ENCODE results near the gene PLOD2. TPM values are rescaled to one million over a fixed set of nuclear protein-coding genes. Genes with fewer than 3 reads are reported as not detected.

PLOD2 gene
- total RNA-seq, 1 donor from 2014 or later: 2.0 TPM

DNA sequence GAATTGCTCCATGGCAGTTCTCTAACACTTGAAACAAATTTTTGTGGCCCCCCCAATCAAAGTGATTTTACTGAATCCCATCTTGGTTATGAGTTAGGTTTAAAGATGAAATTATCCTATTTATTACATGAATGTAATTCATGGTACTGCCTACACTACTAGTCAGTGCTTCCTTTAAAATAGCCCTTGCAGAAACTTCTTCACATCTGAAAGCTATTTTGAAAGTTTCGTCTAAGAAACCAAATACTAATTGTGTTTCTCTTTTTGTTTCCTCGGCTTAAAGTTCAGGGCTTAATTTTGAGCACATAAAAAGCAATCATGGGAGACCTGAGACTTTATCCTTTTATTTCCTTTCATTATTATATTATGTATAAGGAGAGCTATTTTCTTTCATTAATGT lies 72.1 kb downstream of the PLOD2 start:
- Mint-ChIP-seq H3K27me3 (no peaks in the 10 kb centered on the region), H3K9me3 (no peaks in the 10 kb centered on the region), H3K27ac (no peak overlapping the region), H3K36me3 (ENCODE audit: low read depth) (no peaks in the 10 kb centered on the region), H3K4me3 (no peak overlapping the region), H3K4me1 (no peaks in the 10 kb centered on the region)
- intact Hi-C loops (cut with micrococcal nuclease): no loop called here
- DNase-seq: no peak

DNA sequence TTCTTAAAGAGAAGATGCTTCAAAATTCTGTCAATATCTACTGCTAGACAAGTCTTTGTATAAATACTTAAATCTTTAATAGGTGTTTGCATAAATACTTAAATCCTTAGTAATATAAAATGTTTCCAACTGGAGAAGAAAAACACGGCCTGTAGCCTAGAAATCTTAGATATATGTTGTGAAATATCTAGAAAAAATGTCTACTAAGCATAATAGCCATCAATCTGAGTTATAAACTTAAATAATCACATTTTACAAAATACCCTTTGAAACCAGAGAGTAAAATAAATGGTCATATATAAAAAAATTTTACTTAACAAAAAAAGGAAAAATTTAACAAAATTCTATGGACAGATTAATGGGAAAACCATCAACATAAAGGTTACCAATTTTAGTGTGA lies 73.9 kb downstream of the PLOD2 start:
- Mint-ChIP-seq H3K36me3 (ENCODE audit: low read depth) (no peaks in the 10 kb centered on the region), H3K9me3 (no peaks in the 10 kb centered on the region), H3K27ac (no peak overlapping the region), H3K27me3 (no peaks in the 10 kb centered on the region), H3K4me3 (no peak overlapping the region), H3K4me1 (no peaks in the 10 kb centered on the region)
- no peak for DNase-seq
- intact Hi-C loops (cut with micrococcal nuclease): no loop called here

DNA sequence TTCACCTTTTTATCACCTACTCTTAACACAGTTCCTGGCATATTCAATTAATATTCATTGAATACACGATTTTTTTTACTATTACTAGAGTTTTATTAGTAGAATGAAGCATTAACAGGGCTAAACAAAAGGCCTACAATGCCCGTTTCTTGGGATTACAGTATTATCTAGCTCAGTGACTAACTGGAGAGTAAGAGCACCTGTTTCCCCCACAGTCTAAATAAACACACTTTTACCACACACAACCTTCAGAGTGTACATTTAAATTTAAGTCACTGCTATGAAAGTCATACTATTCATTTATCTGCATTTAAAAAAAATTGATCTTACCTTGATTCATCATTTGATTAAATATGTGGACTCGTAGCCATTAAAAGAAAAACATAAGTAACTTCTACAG lies 74.8 kb downstream of the PLOD2 start:
- Mint-ChIP-seq H3K36me3 (ENCODE audit: low read depth) (no peaks in the 10 kb centered on the region), H3K27me3 (no peaks in the 10 kb centered on the region), H3K4me1 (no peaks in the 10 kb centered on the region), H3K9me3 (no peaks in the 10 kb centered on the region), H3K4me3 (no peak overlapping the region), H3K27ac (no peak overlapping the region)
- intact Hi-C loops (cut with micrococcal nuclease): no loop called here
- no peak for DNase-seq

DNA sequence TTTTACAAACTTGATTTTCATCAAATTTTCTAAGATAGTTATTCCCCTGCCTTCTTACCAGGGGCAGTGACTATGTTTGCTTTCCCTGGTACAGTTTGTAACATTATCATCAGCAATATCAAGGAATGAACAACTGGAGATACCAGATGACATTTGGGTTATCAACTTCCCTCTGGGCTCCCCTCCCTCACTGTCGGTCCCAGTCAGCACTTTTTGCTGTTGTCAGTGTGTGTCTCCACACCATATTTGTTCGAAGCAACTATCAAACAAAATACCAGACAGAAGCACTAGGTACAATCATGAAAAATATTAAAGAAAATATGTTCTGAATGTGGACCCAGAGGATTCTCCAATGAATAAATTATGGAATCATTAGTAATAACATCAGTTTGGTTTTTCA lies 75.3 kb downstream of the PLOD2 start:
- H3K27ac Mint-ChIP-seq: no peak overlapping the region
- H3K4me3 Mint-ChIP-seq: no peak overlapping the region
- intact Hi-C loops (cut with micrococcal nuclease): no loop called here
- DNase-seq: no peak
- no peaks in the 10 kb centered on the region for H3K36me3 Mint-ChIP-seq (ENCODE audit: low read depth)
- H3K9me3 Mint-ChIP-seq: no peaks in the 10 kb centered on the region
- H3K27me3 Mint-ChIP-seq: no peaks in the 10 kb centered on the region
- no peaks in the 10 kb centered on the region for H3K4me1 Mint-ChIP-seq

DNA sequence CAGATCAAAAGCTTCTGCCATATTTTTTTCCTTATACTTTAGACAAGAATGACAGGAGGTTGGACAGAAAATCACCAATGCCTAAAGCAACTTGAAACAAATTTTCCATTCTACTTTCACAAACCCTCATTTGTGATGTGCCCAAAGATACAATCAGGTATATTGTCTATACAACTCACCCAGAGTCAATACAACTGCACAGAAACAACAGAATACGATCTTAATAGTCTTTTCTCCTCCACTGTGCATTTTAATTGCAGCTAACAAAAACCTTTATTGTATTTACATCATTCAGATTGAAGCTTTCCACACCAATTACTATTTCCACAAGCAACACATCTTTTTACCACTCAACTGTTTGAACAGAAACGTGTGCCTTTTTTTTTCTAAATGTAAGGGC lies 80.4 kb downstream of the PLOD2 start:
- no peaks in the 10 kb centered on the region for H3K9me3 Mint-ChIP-seq
- intact Hi-C loops (cut with micrococcal nuclease): no loop called here
- DNase-seq: no peak

DNA sequence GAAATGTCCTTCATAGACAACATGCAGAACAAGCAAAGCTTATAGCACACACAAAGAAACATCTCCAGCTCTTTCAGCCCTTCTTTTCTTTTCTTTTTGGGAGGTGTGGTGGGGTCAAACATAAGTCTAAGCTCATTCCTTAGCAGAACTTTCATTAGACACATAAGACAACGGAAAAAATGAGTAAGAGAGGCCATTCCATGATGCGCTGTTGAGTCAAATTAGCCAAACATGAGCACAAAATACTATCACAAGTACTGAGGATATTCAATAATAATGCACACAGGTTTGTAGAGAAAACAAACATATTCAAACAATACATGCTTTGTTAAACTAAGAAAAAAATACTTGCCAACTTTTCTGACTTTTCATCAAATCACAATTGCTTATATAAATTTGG lies 83.0 kb downstream of the PLOD2 start:
- no peak overlapping the region for H3K4me3 Mint-ChIP-seq
- intact Hi-C loops (cut with micrococcal nuclease): no loop called here
- H3K27ac Mint-ChIP-seq: no peak overlapping the region
- no peaks in the 10 kb centered on the region for H3K36me3 Mint-ChIP-seq (ENCODE audit: low read depth)
- H3K27me3 Mint-ChIP-seq: no peaks in the 10 kb centered on the region
- DNase-seq: no peak
- H3K4me1 Mint-ChIP-seq: no peaks in the 10 kb centered on the region
- no peaks in the 10 kb centered on the region for H3K9me3 Mint-ChIP-seq

More for the DNA sequence above, 80.4 kb downstream of the PLOD2 start:
- Mint-ChIP-seq H3K4me1 (no peaks in the 10 kb centered on the region), H3K27me3 (no peaks in the 10 kb centered on the region), H3K36me3 (ENCODE audit: low read depth) (no peaks in the 10 kb centered on the region), H3K4me3 (no peak overlapping the region), H3K27ac (no peak overlapping the region)

DNA sequence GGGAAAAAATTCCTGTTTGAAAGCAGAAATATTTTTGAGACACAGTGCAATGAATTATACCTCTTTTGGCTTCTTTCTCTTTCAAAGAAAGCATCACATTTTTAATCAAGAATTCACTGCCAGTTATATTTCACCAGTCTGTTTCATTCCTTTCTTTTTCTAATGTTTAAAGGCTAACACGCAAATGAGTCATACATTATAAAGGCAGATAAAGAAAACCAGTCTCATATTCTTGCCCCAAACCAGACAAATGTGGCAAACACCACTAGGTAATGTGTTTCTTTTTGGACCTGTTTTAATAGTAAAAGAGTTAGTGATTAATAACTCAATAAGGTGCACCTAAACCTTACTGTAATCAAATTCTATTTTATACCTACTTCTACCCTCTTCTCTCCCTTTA lies 83.8 kb downstream of the PLOD2 start:
- DNase-seq: no peak
- Mint-ChIP-seq H3K27me3 (no peaks in the 10 kb centered on the region), H3K36me3 (ENCODE audit: low read depth) (no peaks in the 10 kb centered on the region), H3K27ac (no peak overlapping the region), H3K4me3 (no peak overlapping the region), H3K4me1 (no peaks in the 10 kb centered on the region), H3K9me3 (no peaks in the 10 kb centered on the region)
- intact Hi-C loops (cut with micrococcal nuclease): no loop called here

DNA sequence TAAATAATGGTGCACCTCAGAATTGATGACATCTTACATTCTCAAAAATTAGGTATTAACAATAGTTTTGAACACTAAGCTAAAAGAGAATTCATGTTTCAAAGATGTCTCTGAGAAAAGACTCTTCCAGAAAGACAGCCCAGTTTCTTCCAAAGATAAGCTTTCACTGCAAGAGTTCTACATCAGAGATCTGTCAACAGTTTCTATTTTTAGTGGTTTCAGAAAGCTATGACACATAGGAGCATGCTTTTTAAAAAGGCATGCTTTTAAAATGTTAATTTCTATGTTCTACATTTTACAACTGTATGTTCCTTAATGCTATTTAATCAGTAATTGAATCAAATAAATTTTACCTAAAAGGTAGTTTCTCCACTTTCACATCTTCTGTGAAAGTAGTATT lies 88.2 kb downstream of the PLOD2 start:
- intact Hi-C loops (cut with micrococcal nuclease): no loop called here
- H3K27ac Mint-ChIP-seq: no peak overlapping the region
- no peak overlapping the region for H3K4me3 Mint-ChIP-seq
- no peaks in the 10 kb centered on the region for H3K27me3 Mint-ChIP-seq
- H3K4me1 Mint-ChIP-seq: no peaks in the 10 kb centered on the region
- H3K36me3 Mint-ChIP-seq (ENCODE audit: low read depth): no peaks in the 10 kb centered on the region
- no peak for DNase-seq
- no peaks in the 10 kb centered on the region for H3K9me3 Mint-ChIP-seq

DNA sequence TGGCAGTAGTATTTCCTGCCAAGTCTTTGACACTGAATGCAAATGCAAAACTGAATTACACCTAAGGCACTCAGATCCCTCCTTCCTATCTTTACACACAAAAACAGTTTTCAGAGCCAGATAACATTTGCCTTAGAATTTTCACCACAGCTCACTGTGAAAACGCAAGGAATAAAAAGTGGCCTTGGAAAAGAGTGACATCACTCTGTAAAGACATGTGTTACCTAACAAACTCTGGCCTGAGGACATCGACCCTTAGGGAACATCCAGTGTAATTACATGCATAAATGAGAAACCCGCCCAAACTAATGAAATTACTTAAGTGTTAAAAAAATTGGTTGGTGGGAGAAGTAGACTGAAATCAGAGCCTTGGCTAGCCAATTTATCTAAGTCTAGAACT lies 88.9 kb downstream of the PLOD2 start:
- H3K9me3 Mint-ChIP-seq: no peaks in the 10 kb centered on the region
- intact Hi-C loops (cut with micrococcal nuclease): no loop called here
- no peak overlapping the region for H3K27ac Mint-ChIP-seq

DNA sequence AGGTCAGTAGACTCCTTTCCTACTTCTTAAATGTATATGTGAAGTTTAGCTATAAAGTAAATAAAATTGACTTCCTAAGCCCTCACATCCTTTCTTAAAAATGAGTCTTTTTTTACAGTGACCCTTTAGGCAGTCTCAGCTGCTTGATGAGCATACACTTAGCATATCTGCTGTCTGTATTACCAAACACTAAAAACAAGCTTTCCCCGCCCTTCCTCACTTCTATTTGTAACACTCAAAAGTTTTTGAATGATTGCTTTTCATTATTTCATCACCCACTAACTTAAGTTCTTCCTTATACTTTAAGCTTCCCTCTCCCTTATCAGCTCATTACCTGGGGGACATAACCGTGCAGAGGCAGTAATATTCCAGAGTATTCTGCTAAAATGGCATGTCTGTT lies 89.4 kb downstream of the PLOD2 start:
- no peaks in the 10 kb centered on the region for H3K9me3 Mint-ChIP-seq

More for the DNA sequence above, 88.9 kb downstream of the PLOD2 start:
- DNase-seq: no peak
- Mint-ChIP-seq H3K36me3 (ENCODE audit: low read depth) (no peaks in the 10 kb centered on the region), H3K4me1 (no peaks in the 10 kb centered on the region), H3K27me3 (no peaks in the 10 kb centered on the region), H3K4me3 (no peak overlapping the region)

DNA sequence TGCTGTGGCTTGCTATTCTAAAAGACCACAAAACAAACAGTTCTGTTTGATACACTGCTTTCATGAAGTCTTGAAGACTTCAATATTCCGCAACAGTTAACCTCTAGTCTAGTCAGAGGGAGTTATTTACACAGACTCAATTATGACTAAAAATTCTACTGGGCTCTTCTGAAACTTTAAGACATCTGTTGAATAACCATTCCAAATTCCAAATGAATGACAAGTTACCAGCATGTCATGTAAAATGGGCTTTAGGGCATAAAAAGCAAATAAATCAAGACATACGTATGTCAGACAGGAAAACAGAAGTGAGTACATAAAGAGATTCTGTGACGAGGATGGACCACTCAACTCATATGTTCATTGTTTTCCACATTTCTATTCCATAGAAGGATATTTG lies 93.9 kb downstream of the PLOD2 start:
- no peak overlapping the region for H3K4me3 Mint-ChIP-seq

More for the DNA sequence above, 89.4 kb downstream of the PLOD2 start:
- DNase-seq: no peak
- intact Hi-C loops (cut with micrococcal nuclease): no loop called here
- H3K4me1 Mint-ChIP-seq: no peaks in the 10 kb centered on the region
- H3K4me3 Mint-ChIP-seq: no peak overlapping the region
- H3K27ac Mint-ChIP-seq: no peak overlapping the region
- no peaks in the 10 kb centered on the region for H3K36me3 Mint-ChIP-seq (ENCODE audit: low read depth)
- no peaks in the 10 kb centered on the region for H3K27me3 Mint-ChIP-seq

DNA sequence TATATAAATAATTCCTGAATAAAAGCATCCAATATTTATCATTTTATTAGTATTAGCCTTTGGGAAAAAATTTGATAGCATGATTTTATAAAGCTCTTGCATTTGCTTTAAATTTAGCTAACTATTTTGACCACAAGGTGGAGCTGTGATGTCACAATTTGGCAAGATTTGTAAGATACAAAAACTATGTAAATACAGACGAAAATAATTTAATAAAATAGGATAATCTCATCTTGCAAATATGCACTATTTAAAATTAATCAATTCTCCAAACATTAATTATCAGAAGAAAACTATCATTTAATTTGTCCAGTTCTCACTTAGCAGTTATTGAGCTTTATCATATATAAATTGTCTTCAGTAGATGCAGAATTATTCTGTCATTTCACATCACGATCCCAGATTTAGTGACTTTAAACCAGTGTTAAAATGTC lies 95.4 kb downstream of the PLOD2 start:
- H3K4me1 Mint-ChIP-seq: no peaks in the 10 kb centered on the region
- intact Hi-C loops (cut with micrococcal nuclease): loop anchor here (5.0 kb wide), 2 partner anchors 122 to 512 kb away; no protein-coding TSS in a partner anchor
- H3K27ac Mint-ChIP-seq: no peak overlapping the region
- peak; percentile 58 for DNase-seq
- no peaks in the 10 kb centered on the region for H3K9me3 Mint-ChIP-seq
- H3K4me3 Mint-ChIP-seq: no peak overlapping the region
- no peaks in the 10 kb centered on the region for H3K36me3 Mint-ChIP-seq (ENCODE audit: low read depth)
- H3K27me3 Mint-ChIP-seq: no peaks in the 10 kb centered on the region

More for the DNA sequence above, 93.9 kb downstream of the PLOD2 start:
- Mint-ChIP-seq H3K36me3 (ENCODE audit: low read depth) (no peaks in the 10 kb centered on the region), H3K27ac (no peak overlapping the region), H3K4me1 (no peaks in the 10 kb centered on the region), H3K27me3 (no peaks in the 10 kb centered on the region), H3K9me3 (no peaks in the 10 kb centered on the region)
- intact Hi-C loops (cut with micrococcal nuclease): loop anchor here (5.0 kb wide), 2 partner anchors 120 to 510 kb away; no protein-coding TSS in a partner anchor
- no peak for DNase-seq

DNA sequence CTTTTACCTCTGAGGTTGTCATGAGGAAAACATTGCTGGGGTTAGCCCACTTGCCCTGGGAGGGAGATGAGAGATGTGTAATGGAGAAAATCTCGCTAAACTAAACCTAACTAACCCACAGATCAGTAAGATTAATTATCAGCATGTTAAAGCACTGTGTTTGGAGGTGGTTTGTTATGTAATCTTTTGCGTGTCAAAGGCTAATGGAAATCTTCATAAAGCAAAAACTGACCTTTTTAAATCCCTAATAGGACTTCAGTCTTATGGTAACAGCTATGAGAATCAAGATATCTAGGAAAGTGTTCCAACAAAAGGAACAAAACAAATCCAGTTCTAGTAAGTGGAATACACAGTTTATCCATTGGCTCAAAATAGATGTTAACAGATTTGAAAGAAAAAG lies 102.7 kb downstream of the PLOD2 start:
- no peaks in the 10 kb centered on the region for H3K36me3 Mint-ChIP-seq (ENCODE audit: low read depth)

DNA sequence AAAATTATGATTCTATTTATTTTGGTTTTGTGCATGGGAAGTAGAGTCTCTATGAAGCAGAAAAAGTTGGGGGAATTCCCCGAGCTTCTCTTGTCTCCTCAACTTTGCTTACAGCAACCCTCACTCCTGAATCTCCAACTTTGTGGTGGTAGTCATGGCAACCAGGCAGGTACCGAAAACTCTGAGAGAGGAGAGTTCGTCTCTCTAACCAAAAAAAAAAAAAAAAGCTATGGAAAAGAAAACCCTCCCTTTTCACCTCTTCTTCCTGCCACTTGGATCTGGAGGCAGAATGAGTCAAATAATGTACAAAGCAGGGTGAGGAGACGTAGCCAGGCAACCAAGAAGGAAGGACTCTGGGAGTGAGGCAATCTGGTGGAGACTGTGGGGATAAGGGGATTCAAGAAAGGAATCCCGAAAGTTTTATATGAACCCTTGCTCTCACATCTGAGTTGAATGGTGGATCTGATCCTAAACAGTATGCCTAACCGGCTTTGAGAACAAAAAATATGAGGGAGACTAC lies 108.1 kb downstream of the PLOD2 start:
- no peaks in the 10 kb centered on the region for H3K27me3 Mint-ChIP-seq
- no peaks in the 10 kb centered on the region for H3K9me3 Mint-ChIP-seq
- H3K36me3 Mint-ChIP-seq (ENCODE audit: low read depth): no peaks in the 10 kb centered on the region
- no peak overlapping the region for H3K27ac Mint-ChIP-seq
- DNase-seq: no peak
- no peaks in the 10 kb centered on the region for H3K4me1 Mint-ChIP-seq
- intact Hi-C loops (cut with micrococcal nuclease): no loop called here
- H3K4me3 Mint-ChIP-seq: no peak overlapping the region

More for the DNA sequence above, 102.7 kb downstream of the PLOD2 start:
- Mint-ChIP-seq H3K27ac (no peak overlapping the region), H3K27me3 (no peaks in the 10 kb centered on the region), H3K4me1 (no peaks in the 10 kb centered on the region), H3K9me3 (no peaks in the 10 kb centered on the region), H3K4me3 (no peak overlapping the region)
- no peak for DNase-seq
- intact Hi-C loops (cut with micrococcal nuclease): no loop called here

DNA sequence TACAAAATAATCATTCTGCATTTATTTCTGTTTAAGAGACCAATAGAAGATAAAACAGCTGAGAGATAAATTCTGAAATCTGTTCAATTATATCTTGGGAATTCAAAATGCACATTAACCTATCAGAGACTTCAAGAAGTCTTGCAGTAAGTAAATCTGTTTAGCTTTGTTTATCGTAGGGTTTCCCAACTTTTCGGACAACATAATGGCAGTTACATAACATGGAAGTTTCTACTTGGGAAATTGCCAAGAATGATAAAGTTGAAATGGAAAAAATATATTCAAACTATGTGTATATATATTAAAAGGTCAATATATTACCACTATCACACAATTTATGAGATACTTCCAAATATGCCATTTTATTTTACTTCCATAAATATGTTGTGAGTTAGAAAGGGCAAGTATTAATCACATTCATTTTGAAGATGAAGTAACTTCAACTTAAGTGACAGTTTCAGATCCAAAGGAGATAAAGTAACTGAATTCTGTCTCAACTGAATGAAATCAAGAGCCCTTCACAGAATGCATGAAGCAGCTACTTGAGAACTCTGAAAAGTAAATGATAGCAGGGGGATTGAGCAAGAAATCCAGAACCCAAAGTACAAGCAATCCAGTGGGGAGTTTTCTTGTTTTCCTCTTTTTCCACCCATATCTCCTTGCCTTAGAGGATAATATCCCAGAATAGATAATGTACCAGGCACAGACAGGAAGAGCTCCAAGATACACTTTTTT lies 108.8 kb downstream of the PLOD2 start:
- Mint-ChIP-seq H3K9me3 (no peaks in the 10 kb centered on the region), H3K27ac (no peak overlapping the region), H3K4me1 (no peaks in the 10 kb centered on the region), H3K27me3 (no peaks in the 10 kb centered on the region), H3K4me3 (no peak overlapping the region), H3K36me3 (ENCODE audit: low read depth) (no peaks in the 10 kb centered on the region)
- DNase-seq: no peak
- intact Hi-C loops (cut with micrococcal nuclease): no loop called here
